Panc1 (cell line): ENCODE measurements around the gene HJURP. TPM values are rescaled to one million over a fixed set of nuclear protein-coding genes. Genes with fewer than 3 reads are reported as not detected.

Experiments used
- ATAC-seq: fragments of 200-7000 bp; cut with Tn5 transposase; 2 replicates; pipeline ENCODE4 v1.9.1; 2020; ENCODE audit warnings: mild to moderate bottlenecking, moderate library complexity
- BruUV-seq: library from RNA; stranded (reverse); fragments of 400-500 nt; replicated peaks from 2 replicates; lab custom pipeline; 2021; lab: Mats Ljungman, UMichigan
- CTCF ChIA-PET: fragments of 300-600 bp; sonication (Branson Sonifier 250); formaldehyde crosslinking; loops from one replicate; lab custom pipeline; 2022; ENCODE audit warnings: antibody characterized with exemption; lab: Charles Lee
- POLR2A ChIA-PET: fragments of 300-600 bp; sonication (Branson Sonifier 250); formaldehyde crosslinking; loops from one replicate; lab custom pipeline; 2022; ENCODE audit warnings: antibody characterized with exemption; lab: Charles Lee
- DNase-seq: peaks from one replicate; pipeline ENCODE4 v3.0.0-alpha.2; 2010; ENCODE audit warnings: low read depth, low spot score
- H3K27ac ChIP-seq: 2 replicates; pipeline ENCODE4 v1.5.1; 2011; ENCODE audit warnings: mild to moderate bottlenecking, low read length, inconsistent platforms
- H3K27me3 ChIP-seq: fragments of 200-500 bp; sonication (Bioruptor generic); 2 replicates; pipeline ENCODE4 v1.6.0; 2014; ENCODE audit warnings: low read length, inconsistent platforms; ENCODE audit not compliant: control insufficient read depth, insufficient read depth
- H3K36me3 ChIP-seq: fragments of 200-500 bp; sonication (Bioruptor generic); 2 replicates; pipeline ENCODE4 v1.5.1; 2014; ENCODE audit warnings: inconsistent platforms, mild to moderate bottlenecking, low read length, moderate library complexity; ENCODE audit not compliant: control insufficient read depth, insufficient read depth
- H3K4me1 ChIP-seq: 2 replicates; pipeline ENCODE4 v1.5.1; 2011; ENCODE audit warnings: inconsistent platforms, mild to moderate bottlenecking, low read length, moderate library complexity; ENCODE audit not compliant: control insufficient read depth, insufficient read depth
- H3K4me3 ChIP-seq, 2 experiments: 2 replicates each; pipeline ENCODE4 v1.5.1; 2011 to 2012; ENCODE audit warnings: low read depth in 2 of 2, low read length in 2 of 2, mild to moderate bottlenecking in 2 of 2, inconsistent platforms in 1 of 2, moderate library complexity in 1 of 2
- H3K9me3 ChIP-seq: fragments of 200-500 bp; sonication (Bioruptor generic); 2 replicates; pipeline ENCODE4 v1.5.1; 2014; ENCODE audit warnings: low read depth, mild to moderate bottlenecking, inconsistent platforms, low read length, moderate library complexity; ENCODE audit not compliant: control insufficient read depth, insufficient read depth
- POLR2AphosphoS5 ChIP-seq: IDR thresholded peaks from 2 replicates; pipeline ENCODE4 v1.6.1; 2012; ENCODE audit warnings: mild to moderate bottlenecking, low read depth, low read length, moderate library complexity
- SIN3A ChIP-seq: IDR thresholded peaks from 2 replicates; pipeline ENCODE4 v1.6.1; 2012; ENCODE audit warnings: low read depth, mild to moderate bottlenecking, low read length, moderate library complexity, borderline replicate concordance; ENCODE audit not compliant: insufficient read depth
- TCF7L2 ChIP-seq: IDR thresholded peaks from 2 replicates; pipeline ENCODE4 v1.6.1; 2011; ENCODE audit warnings: mild to moderate bottlenecking, low read depth, low read length, inconsistent platforms
- in situ Hi-C: cut with HindIII; loops from 2 replicates; pipeline ENCODE4 v1.10.0; 2016; ENCODE audit warnings: low sequenced_read_pairs, low pct_unique_long_range_greater_than_20kb
- intact Hi-C: fragments of 100-400 bp; cut with micrococcal nuclease; formaldehyde crosslinking; loops from one replicate; pipeline ENCODE4 v1.10.0; 2022; ENCODE audit not compliant: unreplicated experiment
- total RNA-seq: library from RNA; stranded (reverse); gene quantifications from one replicate; pipeline ENCODE4 v1.2.1, GENCODE V29; 2021; ENCODE audit not compliant: unreplicated experiment
- TF ChIP-seq, protein P1 (sequence below), 2 experiments: IDR thresholded peaks; 2 replicates each; pipeline ENCODE4 v1.6.1; 2011 to 2012; ENCODE audit warnings: low read depth in 2 of 2, control low read depth in 1 of 2, low read length in 1 of 2, mild to moderate bottlenecking in 1 of 2, moderate library complexity in 1 of 2; ENCODE audit not compliant: insufficient read depth in 1 of 2
- TF ChIP-seq, protein P2 (sequence below): fragments of 450-650 bp; IDR thresholded peaks from 2 replicates; pipeline ENCODE4 v1.5.1; 2017; ENCODE audit warnings: mild to moderate bottlenecking

Gene HJURP
- total RNA-seq, 1 experiment from 2014 or later, result 87.0 TPM

DNA sequence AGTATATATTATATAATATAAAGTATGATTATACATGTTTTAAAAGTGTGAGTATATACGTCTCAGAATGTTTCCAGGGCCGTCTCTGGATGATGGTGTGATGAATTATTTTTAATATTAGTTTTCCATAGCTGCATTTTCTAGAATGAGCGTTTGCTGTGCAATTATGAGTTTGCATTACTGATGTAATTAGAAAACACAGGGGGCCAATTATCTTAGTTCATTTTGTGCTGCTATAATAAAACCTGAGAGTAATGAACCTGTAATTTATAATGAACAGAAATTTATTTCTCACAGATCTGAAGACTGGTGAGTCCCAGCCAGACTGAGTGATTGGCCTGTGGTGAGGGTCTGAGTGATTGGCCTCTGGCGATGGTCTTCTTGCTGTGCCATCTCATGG is 4.0 kb upstream of the HJURP start:
- ChIA-PET POLR2A (no interaction called here), CTCF (interaction anchor here (0.5 to 0.9 kb wide), 6 partner anchors 10 to 1259 kb away, joined by 3 to 5 read pairs (median 4); partner anchors contain the start of gene MSL3B)
- Histone ChIP-seq H3K4me3 (no peak overlapping the region), H3K27ac (peak overlapping the region; percentile 83), H3K4me1 (peaks cover 18% of the 10 kb centered on the region), H3K27me3 (no peaks in the 10 kb centered on the region), H3K9me3 (no peaks in the 10 kb centered on the region), H3K36me3 (peaks cover 6% of the 10 kb centered on the region)
- DNase-seq, result no peak
- in situ Hi-C loops, result no loop called here
- no peak for ATAC-seq
- TF ChIP-seq SIN3A (no peak), TCF7L2 (no peak), POLR2AphosphoS5 (no peak)
- TF ChIP-seq, protein P1, sequence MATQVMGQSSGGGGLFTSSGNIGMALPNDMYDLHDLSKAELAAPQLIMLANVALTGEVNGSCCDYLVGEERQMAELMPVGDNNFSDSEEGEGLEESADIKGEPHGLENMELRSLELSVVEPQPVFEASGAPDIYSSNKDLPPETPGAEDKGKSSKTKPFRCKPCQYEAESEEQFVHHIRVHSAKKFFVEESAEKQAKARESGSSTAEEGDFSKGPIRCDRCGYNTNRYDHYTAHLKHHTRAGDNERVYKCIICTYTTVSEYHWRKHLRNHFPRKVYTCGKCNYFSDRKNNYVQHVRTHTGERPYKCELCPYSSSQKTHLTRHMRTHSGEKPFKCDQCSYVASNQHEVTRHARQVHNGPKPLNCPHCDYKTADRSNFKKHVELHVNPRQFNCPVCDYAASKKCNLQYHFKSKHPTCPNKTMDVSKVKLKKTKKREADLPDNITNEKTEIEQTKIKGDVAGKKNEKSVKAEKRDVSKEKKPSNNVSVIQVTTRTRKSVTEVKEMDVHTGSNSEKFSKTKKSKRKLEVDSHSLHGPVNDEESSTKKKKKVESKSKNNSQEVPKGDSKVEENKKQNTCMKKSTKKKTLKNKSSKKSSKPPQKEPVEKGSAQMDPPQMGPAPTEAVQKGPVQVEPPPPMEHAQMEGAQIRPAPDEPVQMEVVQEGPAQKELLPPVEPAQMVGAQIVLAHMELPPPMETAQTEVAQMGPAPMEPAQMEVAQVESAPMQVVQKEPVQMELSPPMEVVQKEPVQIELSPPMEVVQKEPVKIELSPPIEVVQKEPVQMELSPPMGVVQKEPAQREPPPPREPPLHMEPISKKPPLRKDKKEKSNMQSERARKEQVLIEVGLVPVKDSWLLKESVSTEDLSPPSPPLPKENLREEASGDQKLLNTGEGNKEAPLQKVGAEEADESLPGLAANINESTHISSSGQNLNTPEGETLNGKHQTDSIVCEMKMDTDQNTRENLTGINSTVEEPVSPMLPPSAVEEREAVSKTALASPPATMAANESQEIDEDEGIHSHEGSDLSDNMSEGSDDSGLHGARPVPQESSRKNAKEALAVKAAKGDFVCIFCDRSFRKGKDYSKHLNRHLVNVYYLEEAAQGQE (IDR thresholded peaks at IDR 0.05; ENCODE audit: insufficient read depth in 1 of 2, low read depth in 2 of 2, low read length in 1 of 2), result no peak
- TF ChIP-seq, protein P2, sequence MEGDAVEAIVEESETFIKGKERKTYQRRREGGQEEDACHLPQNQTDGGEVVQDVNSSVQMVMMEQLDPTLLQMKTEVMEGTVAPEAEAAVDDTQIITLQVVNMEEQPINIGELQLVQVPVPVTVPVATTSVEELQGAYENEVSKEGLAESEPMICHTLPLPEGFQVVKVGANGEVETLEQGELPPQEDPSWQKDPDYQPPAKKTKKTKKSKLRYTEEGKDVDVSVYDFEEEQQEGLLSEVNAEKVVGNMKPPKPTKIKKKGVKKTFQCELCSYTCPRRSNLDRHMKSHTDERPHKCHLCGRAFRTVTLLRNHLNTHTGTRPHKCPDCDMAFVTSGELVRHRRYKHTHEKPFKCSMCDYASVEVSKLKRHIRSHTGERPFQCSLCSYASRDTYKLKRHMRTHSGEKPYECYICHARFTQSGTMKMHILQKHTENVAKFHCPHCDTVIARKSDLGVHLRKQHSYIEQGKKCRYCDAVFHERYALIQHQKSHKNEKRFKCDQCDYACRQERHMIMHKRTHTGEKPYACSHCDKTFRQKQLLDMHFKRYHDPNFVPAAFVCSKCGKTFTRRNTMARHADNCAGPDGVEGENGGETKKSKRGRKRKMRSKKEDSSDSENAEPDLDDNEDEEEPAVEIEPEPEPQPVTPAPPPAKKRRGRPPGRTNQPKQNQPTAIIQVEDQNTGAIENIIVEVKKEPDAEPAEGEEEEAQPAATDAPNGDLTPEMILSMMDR, result no peak
- no TSS peak for BruUV-seq
- intact Hi-C loops, result loop anchor here (2.0 to 5.0 kb wide), 2 partner anchors 116 to 1249 kb away; no protein-coding TSS in a partner anchor

DNA sequence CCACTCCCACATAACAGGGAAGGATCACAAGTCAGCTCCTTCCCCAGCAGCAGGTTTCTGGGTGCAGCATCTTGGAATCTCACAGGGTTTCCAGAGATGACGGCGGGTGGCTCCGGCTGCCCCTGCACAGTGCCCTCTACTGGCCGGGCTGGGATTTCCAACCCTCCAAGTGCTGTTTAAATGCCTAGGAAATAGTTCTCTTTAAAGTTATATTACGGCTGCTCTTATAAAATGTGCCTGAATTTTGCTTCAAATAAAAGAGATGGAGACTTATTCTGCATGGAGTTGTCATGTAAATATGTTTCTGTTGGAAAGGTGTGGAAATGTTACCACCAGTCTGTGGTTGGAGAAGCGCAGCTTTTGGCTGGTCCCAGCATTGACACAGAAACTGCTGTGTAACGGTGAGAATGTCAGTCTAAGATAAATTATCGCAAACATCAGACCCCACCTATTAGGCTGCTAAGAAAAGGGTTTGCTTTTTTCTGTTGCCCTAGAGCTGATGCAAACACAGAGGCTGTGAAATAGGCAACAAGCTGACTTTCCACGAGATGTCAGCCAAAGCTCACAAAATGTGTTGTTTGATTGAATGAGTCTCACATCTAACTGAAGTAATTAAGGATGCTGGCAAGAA is 3.3 kb upstream of the HJURP start:
- no peak for DNase-seq
- ChIA-PET CTCF (interaction anchor here (0.5 to 0.9 kb wide), 9 partner anchors 10 to 1259 kb away, joined by 3 to 5 read pairs (median 4); partner anchors contain the start of gene MSL3B), POLR2A (no interaction called here)
- Histone ChIP-seq H3K27me3 (no peaks in the 10 kb centered on the region), H3K9me3 (no peaks in the 10 kb centered on the region), H3K4me3 (no peak overlapping the region), H3K36me3 (peaks cover 12% of the 10 kb centered on the region), H3K4me1 (peaks cover 20% of the 10 kb centered on the region), H3K27ac (peak overlapping the region; percentile 83)
- intact Hi-C loops, result loop anchor here (2.0 to 5.0 kb wide), 2 partner anchors 117 to 1250 kb away; no protein-coding TSS in a partner anchor
- 0 out of 2 replicates have a peak, but pooled peaks have one; percentile 19 for ATAC-seq
- BruUV-seq, result no TSS peak
- TF ChIP-seq POLR2AphosphoS5 (no peak), TCF7L2 (no peak), SIN3A (no peak)
- TF ChIP-seq, protein P2, result peak; percentile 93
- TF ChIP-seq, protein P1 (IDR thresholded peaks at IDR 0.05; ENCODE audit: insufficient read depth in 1 of 2, low read depth in 2 of 2, low read length in 1 of 2), result no peak
- in situ Hi-C loops, result no loop called here
